ENCODE measurements around the gene BCL6.

DNA sequence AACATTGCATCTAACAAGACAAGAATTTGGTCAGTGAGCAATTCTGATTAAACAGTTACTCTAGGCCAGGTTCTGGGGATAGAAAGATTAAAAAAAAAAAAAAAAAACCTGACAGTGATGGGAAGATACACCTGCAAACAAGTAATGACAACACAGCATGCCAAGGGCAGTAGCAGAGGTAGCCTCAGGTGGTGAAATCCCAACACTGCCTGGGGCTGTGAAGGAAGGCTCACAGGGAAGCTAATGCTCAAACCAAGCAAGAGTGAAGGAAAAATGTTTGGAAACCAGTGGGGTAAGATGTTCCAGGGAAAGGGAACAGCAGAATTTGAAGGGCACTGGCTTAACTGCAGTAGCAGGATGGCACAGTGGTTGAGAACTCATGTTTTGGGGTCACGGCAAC, 51.8 kb downstream of the BCL6 start:
- TF ChIP-seq, protein P1, sequence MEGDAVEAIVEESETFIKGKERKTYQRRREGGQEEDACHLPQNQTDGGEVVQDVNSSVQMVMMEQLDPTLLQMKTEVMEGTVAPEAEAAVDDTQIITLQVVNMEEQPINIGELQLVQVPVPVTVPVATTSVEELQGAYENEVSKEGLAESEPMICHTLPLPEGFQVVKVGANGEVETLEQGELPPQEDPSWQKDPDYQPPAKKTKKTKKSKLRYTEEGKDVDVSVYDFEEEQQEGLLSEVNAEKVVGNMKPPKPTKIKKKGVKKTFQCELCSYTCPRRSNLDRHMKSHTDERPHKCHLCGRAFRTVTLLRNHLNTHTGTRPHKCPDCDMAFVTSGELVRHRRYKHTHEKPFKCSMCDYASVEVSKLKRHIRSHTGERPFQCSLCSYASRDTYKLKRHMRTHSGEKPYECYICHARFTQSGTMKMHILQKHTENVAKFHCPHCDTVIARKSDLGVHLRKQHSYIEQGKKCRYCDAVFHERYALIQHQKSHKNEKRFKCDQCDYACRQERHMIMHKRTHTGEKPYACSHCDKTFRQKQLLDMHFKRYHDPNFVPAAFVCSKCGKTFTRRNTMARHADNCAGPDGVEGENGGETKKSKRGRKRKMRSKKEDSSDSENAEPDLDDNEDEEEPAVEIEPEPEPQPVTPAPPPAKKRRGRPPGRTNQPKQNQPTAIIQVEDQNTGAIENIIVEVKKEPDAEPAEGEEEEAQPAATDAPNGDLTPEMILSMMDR (IDR thresholded peaks at IDR 0.05) = no peak
- no peak for TF ChIP-seq POLR2A (IDR thresholded peaks at IDR 0.05)

All from lower leg skin (tissue), 3 donors.